Fibroblast of upper back skin (primary cell): ENCODE data around the gene AREL1.
"Not testable (repeated sequence)": the region's sequence is repeated elsewhere in the genome, so short reads cannot be mapped to it uniquely, and the experiment has no call there.

Experiments
- DNase-seq: peaks from one replicate; pipeline ENCODE4 v3.0.0-alpha.2; 2013

The AREL1 gene, protein sequence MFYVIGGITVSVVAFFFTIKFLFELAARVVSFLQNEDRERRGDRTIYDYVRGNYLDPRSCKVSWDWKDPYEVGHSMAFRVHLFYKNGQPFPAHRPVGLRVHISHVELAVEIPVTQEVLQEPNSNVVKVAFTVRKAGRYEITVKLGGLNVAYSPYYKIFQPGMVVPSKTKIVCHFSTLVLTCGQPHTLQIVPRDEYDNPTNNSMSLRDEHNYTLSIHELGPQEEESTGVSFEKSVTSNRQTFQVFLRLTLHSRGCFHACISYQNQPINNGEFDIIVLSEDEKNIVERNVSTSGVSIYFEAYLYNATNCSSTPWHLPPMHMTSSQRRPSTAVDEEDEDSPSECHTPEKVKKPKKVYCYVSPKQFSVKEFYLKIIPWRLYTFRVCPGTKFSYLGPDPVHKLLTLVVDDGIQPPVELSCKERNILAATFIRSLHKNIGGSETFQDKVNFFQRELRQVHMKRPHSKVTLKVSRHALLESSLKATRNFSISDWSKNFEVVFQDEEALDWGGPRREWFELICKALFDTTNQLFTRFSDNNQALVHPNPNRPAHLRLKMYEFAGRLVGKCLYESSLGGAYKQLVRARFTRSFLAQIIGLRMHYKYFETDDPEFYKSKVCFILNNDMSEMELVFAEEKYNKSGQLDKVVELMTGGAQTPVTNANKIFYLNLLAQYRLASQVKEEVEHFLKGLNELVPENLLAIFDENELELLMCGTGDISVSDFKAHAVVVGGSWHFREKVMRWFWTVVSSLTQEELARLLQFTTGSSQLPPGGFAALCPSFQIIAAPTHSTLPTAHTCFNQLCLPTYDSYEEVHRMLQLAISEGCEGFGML

DNA sequence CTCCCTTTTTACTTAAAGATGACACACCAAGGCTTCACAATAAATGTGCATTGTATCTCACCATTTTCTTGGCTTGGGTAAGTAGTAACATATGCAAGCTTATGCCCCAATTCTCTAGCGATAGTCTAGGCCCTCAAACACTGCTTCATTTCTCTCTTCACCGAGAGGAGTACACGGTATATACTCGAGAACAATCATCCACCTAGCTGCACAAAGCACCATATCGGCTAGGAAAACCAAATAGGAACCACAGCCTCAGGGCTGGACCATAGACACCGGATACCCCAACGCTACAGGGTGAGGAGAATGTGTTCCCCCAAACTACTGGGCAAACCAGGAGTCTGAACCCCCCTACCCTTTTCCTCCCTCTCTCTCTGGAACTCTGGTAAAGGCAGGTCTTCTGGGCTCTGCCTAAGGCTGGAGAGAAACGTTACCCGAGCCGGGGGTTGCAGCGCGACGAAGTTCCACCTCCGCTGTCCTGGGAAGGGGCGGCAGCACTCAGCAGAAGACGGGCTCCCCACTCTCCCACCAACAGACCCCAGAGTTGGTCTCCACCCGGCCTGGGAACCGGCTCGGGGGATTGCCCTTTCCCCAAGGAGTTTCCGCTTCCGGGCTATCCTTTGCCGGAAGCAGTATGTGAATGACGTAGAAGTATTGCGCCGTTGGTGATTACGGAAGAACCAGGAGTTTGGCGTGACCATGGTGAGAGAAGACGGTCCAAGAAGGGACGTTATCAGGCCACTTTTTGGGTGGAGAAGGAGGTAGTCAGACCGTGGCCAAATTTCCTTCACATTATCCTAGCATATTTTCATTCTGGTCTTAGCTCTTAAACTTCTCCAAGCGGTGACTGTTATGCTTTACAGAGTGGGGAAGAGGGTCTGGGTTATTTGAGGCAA, at the start of gene AREL1, which contains the start of gene FCF1:
Gene AREL1, minus strand, starts transcription at position 582 of the 896 bp plus-strand sequence. CDS start 27,465 bp downstream, outside the sequence.
Gene FCF1, plus strand, starts transcription at position 646 of the 896 bp plus-strand sequence. Its CDS starts 54 bp downstream, at position 700.
- DNase-seq, result peak; percentile 89

DNA sequence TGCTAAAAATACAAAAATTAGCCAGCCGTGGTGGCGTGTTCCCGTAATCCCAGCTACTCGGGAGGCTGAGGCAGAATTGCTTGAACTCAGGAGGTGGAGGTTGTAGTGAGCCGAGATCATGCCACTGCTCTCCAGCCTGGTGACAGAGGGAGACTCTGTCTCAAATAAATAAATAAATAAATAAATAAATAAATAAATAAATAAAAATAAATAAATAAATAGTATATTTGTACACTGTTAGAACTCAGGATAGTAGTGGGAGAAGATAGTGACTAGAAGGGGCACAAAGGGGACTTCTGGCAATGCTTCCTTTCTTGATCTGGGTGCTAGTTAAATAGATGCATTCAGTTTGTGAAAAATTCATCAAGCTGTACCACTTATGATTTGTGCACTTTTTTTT, 45.6 kb upstream of the AREL1 start:
- not testable (repeated sequence) for DNase-seq

DNA sequence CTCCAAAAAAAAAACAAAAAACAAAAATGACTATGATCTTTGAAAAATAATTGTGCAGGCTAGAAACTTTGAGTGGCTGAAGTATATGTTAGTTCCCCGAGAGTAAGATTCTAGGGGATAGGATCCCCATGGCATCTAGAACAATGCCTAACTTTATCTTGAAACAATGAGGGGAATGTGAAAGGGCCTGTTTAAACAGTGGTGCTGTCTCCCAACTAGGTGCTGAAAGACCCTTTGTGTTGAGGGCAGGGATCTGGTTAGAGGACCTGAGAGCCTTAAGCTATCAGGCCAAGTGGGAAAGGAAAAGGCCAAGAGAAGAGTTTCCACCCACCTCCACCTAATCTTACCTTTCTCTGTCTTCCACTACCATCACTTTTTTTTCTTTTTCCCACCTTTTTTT, 43.4 kb upstream of the AREL1 start:
- no peak for DNase-seq

DNA sequence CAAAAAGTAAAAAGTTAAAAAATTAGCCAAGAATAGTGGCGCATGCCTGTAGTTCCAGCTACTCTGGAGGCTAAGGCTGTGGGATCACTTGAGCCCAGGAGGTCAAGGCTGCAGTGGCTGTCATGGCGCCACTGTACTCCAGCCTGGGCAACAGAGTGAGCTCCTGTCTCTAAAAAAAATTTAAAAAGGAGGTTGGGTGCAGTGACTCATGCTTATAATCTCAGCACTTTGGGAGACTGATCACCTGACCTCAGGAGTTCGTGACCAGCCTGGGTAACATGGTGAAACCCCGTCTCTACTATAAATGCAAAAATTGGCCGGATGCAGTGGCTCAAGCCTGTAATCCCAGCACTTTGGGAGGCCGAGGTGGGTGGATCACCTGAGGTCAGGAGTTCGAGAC, 42.0 kb upstream of the AREL1 start:
- no peak for DNase-seq

DNA sequence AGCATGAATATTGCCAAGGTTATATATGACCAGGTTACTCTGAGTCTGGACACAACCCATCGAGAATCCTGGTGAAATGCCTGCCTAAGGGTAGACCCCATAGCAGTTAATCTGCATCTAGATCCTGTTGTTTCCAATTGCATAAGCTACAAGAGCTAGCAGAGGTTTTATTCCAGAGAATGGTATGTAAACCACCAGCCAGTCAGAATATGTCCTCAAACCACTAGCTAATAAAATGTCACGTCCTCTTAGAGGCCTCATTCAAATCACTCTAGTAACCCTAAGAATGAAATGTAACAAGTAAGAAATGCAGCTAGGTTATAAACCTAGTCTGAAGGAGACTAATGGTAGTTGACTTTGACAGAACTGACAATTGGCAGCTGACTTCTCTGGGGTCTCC, 41.3 kb upstream of the AREL1 start:
- DNase-seq, result peak; percentile 8

DNA sequence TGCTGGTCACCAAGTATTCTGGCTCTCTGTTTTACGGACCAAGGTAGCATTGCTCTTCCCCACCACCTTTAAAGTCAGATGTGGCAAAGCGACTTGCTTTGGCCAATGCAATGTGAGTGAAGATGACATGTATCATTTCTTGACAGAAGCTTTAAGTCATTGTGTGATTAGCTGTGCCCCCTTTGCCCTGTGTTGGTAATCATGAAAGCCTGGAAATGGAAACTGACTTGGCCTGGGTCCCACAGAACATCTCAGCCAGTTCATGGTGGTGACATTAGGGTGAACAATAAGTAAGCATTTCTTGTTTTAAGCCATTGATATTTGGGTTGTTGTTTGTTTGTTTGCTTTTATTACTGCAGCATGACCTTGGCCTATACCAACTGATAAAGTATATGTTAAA, 34.4 kb upstream of the AREL1 start:
- no peak for DNase-seq

DNA sequence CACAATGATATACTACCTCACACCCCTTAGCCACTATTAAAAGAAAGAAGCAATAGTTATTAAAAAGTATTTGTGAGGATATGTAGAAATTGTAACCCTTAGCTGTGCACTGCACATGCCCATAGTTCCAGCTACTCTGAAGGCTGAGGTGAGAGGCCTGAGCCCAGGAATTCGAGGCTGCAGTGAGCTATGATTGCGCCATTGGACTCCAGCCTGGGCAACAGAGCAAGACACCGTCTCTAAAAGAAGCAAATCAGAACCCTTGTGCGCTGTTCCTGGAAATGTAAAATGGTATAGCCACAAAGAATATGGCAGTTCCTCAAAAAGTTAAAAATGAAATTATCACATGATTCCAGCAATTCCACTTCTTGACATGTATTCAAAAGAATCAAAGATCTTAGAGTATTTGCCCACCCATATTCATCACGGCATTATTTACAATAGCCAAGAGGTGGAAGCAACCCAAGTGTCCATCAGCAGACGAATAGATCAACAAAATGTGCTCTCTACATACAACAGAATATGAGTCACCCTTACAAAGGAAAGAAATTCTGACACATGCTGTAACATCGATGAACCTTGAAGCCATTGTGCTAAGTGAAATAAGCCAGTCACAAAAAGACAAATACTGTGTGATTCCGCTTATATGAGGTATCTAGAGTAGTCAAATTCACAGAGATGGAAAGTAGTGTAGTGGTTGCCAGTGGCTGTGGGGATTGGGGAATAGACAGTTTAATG, 26.6 kb upstream of the AREL1 start:
- DNase-seq, result no peak

DNA sequence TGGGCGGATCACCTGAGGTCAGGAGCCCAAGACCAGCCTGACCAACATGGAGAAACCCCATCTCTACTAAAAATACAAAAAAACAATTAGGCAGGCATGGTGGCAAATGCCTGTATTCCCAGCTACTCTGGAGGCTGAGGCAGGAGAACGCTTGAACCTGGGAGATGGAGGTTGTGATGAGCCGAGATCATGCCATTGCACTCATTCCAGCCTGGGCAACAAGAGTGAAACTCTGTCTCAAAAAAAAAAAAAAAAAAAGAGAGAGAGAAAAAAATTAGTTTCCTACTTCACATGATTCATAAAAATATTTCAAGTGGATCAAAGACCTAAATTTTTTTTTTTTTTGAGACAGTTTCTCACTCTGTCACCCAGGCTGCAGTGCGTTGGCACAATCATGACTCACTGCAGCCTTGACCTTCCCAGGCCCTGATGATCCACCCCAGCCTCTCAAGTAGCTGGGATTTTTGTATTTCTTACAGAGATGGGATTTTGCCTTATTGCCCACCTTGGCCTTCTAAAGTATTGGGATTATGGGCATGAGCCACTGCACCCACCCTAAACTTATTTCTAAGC, 25.0 kb upstream of the AREL1 start:
- no peak for DNase-seq

DNA sequence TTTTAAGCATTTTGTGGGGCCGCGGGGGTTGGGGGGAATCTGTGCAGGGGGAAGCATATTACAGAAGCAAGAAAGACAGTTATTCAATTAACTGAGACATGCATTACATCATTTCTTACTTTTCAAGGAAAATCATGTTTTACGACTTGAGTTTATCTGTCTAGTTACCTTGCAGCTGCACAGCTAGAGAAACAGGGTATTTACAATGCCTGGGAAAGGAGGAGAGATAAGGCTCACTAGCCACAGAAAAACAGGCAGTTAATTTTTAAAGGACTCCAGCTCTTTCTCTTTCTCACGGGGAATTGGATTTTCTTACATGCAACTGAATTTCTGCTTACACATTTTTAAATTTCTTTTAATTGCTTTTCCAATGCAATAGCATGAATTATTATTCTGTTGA, 22.2 kb upstream of the AREL1 start:
- no peak for DNase-seq

DNA sequence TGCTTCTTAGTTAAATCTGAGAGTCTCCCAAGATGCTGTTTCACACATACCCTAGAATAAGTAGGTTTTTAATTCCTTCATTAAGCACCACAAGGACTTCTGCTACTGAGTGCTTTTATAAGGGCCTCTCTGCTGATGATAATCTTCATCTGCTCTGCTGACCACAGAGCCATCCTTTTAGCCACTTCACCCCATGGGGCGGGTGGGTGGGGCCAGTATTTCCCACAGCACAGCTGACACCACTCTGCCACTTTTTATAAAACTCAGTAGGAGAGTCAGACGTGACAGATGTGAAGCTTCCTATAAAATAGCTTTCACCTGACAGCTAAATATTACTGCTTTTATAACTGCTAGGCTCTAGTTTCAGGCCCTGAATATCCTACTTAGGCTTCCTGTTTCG, 20.3 kb upstream of the AREL1 start:
- DNase-seq, result no peak

DNA sequence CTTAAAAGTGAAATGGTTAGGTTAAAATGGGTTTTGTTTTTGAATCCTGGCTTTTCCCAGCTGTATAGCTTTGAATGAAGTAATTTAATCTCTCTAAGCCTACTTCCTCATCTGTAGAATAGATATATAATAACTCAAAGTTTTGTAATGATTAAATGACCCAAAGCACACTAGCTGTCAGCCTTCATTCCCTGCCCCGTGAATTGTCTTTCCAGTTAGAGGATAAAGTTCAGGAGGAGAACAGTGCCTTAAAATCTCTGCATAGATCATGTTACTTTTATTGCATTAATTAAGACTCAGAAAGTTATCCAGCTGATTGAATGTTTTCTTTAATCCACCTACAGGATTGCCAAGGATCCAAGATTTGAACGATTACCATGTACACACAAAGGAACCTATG, 19.5 kb upstream of the AREL1 start:
- DNase-seq, result no peak

DNA sequence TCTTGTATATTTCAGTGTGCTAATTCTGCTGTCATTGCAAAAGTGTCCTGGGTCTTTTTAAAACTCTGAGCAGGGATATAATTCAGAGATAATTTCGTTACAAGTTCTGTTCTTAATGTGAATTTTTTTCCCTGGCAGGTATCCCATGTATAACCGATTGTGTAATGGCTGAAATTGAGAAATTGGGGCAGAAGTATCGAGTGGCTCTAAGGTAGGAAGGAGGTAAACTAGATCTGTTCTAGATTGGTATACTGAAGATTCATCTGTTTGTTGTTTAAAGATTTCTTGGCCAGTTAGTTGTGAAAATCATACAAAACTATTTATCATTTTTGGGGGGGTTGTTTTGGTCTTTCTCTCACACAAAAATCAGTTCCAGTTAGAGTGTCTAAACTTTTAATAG, 10.3 kb upstream of the AREL1 start:
- DNase-seq, result no peak

DNA sequence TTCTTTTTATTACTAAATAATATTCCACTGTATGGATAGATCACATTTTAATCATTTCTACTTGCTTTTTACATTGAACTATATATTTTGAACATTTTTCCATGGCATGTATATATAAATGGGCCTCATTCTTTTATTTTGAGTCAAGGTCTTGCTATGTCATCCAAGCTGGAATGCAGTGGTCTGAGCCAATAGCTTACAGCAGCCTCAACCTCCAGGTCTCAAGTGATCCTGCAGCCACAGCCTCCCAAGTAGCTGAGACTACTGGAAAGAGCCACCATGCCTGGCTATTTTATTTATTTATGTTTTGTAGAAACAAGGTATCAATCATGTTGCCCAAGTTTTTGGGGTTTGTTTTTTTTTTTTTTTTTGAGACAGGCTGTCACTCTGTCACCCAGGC, 7.6 kb upstream of the AREL1 start:
- DNase-seq, result peak; percentile 78

DNA sequence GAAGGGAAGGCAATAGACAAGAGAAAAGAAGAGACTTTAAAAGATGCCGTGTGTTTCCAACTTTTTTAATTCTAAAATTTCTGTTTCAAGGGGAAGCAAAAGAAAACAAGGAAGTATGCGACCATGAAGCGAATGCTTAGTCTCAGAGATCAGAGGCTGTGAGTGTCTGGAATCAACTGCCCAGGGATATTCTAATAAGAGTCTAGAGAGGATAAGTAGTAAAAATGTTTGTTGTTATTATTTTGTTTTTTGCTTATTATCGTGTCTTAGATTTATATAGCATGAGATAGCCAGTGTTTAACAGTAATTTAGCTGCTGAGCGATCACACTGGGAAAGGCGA, 485 bp upstream of the AREL1 start:
- no peak for DNase-seq

DNA sequence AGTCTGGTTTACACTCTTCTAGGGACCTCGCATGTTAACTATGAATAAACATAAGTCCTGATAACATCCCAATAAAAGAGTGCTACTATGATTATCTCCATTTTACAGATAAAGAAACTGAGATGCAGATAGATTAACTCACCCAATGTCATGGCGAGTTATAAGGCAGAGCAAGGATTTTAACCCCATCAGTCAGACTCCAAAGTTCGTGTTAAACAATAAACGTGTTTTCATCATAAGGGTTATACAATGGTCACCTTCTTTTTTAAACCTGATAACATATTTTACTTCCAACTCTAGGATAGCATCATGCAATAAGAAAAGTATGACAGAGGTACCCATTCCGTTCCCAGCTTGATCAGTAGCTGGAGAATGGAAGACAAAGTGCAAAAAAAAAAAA, 1.2 kb downstream of the AREL1 start:
- no peak for DNase-seq

DNA sequence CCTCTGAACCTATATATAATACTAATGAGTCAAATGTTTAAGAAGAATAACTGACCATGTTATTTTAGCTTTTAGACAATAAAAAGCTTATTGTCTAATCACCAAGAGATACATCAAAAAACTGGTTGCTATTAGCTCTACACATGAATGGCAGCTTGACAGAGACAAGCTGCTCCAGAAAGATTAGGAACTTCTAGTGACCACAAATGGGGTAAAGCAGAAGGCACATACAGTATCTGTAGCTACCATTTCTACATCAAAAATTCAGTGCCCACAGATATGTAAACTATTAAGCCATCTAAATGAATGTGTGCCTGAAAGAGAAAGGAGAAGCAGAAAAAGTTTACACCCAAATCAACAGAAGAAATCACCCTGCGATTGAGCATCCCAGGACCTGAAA, 2.4 kb downstream of the AREL1 start:
- no peak for DNase-seq

DNA sequence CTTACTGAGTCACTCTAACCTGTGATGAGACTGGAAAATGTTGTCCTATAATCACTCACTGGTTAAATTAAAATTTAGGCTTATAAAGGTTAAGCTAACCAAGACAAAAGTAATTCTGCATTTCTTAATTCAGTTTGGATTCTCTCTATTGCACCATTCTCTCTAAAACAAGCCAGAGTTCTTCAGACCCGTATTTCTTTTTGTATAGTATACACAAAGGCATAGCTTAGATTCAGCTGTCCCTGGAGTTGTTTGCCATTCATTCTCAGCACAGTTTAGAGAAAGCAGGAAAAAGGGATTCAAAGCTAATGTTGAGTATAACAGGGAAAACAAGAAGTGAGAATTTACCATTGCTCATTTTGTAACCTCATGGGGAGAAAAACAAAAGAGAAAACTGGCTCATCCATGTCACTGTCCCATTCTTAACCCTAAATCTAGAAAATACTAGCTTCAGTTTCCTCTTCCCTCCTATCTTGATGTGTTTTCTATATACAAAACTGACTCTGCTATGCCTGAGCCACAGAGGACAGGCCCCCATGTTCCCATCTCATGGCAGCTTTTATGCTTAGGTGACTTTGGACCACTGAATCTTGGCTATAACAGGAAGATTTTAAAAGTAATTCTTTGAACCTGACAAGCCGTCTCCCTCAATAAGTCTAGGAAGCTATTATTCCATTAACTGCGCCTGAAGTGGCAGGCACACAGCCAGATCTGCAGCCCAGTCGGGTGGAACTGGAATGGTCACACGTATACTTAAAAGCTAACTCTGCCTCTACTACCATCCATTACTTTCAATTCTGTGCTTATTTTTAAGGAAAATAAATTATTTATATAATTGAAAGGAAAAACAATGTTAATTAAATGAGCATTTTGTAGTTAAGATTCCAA, 7.0 kb downstream of the AREL1 start:
- DNase-seq, result no peak

DNA sequence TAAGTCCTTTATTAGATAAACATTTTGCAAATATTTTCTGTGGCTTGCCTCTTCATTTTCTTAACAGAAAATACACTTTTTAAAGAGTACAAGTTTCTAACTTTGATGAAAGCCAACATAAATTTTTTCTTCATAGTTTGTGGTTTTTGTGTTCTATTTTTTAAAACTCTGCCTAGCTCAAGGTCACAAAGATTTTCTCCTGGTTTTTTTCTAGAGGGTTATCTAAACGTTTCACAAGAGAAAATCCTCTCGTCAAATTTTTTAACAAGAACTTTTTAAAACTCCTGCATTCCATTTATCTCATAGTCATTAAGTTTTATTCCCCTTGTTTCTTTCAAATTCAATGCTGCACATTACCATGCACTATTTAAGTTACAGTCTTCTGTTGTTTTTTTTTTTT, 8.2 kb downstream of the AREL1 start:
- DNase-seq, result no peak

DNA sequence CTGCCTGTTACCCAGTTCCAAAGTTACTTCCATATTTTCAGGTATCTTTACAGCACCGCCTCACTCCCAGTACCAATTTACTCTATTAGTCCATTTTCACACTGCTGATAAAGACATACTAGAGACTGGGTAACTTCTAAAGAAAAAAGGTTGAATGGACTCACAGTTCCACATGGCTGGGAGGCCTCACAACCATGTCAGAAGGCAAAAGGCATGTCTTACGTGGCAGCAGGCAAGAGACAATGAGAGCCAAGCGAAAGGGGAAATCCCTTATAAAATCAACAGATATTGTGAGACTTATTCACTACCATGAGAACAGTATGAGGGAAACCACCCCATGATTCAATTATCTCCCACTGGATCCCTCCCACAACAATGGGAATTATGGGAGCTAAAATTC, 9.8 kb downstream of the AREL1 start:
- no peak for DNase-seq

DNA sequence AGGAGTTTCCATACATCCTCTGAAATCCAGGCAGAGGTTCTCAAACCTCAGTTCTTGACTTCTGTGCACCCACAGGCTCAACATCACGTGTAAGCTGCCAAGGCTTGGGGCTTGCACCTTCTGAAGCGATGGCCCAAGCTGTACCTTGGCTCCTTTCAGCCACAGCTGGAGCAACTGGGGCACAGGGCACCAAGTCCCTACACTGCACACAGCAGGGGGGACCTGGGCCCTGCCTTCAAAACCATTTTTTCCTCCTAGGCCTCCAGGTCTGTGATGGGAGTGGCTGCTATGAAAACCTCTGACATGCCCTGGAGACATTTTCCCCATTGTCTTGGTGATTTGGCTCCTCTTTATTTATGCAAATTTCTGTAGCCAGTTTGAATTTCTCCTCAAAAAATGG, 10.6 kb downstream of the AREL1 start:
- no peak for DNase-seq

DNA sequence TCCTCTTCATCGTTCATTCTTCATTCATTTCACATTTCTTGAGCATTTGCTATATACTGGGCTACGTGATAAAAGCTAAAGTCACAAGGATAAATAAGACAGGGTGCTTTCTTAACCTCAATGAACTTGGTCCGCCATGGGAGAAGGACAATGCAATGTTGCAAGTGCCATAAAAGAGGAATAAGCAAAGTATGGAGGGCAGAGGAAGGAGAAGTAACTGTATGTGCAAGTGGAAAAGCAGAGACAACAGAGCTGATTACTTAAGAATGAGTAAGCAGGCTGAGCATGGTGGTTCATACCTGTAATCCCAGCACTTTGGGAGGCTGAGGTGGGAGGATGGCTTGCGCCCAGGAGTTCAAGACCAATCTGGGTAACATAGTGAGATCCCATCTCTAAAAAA, 14.4 kb downstream of the AREL1 start:
- DNase-seq, result no peak
